IMR-90 (cell line): Measurements from ENCODE around the gene CLIC3. TPM values are rescaled to one million over a fixed set of nuclear protein-coding genes. Genes with fewer than 3 reads are reported as not detected.

Experiments used
- ATAC-seq: fragments of 200-7000 bp; cut with Tn5 transposase; 2 replicates; pipeline ENCODE4 v1.9.1; 2020; ENCODE audit warnings: low read depth, mild to moderate bottlenecking, moderate library complexity
- BruUV-seq: library from RNA; stranded (reverse); fragments of 400-500 nt; replicated peaks from 2 replicates; lab custom pipeline; 2021; lab: Mats Ljungman, UMichigan
- CTCF ChIA-PET: fragments of 300-600 bp; formaldehyde crosslinking; extraction: SDS; loops from one replicate; lab custom pipeline; 2021; ENCODE audit warnings: antibody characterized with exemption; lab: Yijun Ruan, JAX
- POLR2A ChIA-PET: fragments of 300-600 bp; sonication (Branson Sonifier 250); formaldehyde crosslinking; loops from one replicate; lab custom pipeline; 2022; ENCODE audit warnings: antibody characterized with exemption; ENCODE audit not compliant: unreplicated experiment; lab: Charles Lee
- DNase-seq: peaks from one replicate; pipeline ENCODE4 v3.0.0; 2013
- H2AFZ ChIP-seq: replicated peaks from 2 replicates; pipeline ENCODE3; 2013; ENCODE audit warnings: low read length, mild to moderate bottlenecking; ENCODE audit not compliant: poor library complexity
- H2AK5ac ChIP-seq: 2 replicates; pipeline ENCODE4 v1.6.1; 2013; ENCODE audit warnings: low read depth, low read length, inconsistent platforms
- H2AK9ac ChIP-seq: replicated peaks from 2 replicates; pipeline ENCODE3; 2013; ENCODE audit warnings: mild to moderate bottlenecking, low read depth, low read length, moderate library complexity; ENCODE audit not compliant: poor library complexity
- H2BK120ac ChIP-seq: 2 replicates; pipeline ENCODE4 v1.6.1; 2013; ENCODE audit warnings: low read depth, low read length, inconsistent platforms
- H2BK15ac ChIP-seq: 3 replicates; pipeline ENCODE4 v1.6.1; 2013; ENCODE audit warnings: low read depth, low read length, inconsistent platforms
- H2BK20ac ChIP-seq: 2 replicates; pipeline ENCODE4 v1.6.1; 2013; ENCODE audit warnings: low read depth, mild to moderate bottlenecking, inconsistent platforms, low read length, moderate library complexity
- H2BK5ac ChIP-seq: 2 replicates; pipeline ENCODE4 v1.6.1; 2013; ENCODE audit warnings: mild to moderate bottlenecking, low read depth, low read length, inconsistent platforms; ENCODE audit not compliant: poor library complexity, severe bottlenecking
- H3K14ac ChIP-seq: replicated peaks from 2 replicates; pipeline ENCODE4 v1.6.1; 2013; ENCODE audit warnings: low read depth, low read length, inconsistent platforms
- H3K18ac ChIP-seq: 2 replicates; pipeline ENCODE4 v1.6.1; 2013; ENCODE audit warnings: low read depth, low read length, control low read depth
- H3K23ac ChIP-seq: 2 replicates; pipeline ENCODE4 v1.6.1; 2013; ENCODE audit warnings: low read depth, low read length, inconsistent platforms
- H3K27ac ChIP-seq: 2 replicates; pipeline ENCODE4 v1.5.1; 2013; ENCODE audit warnings: mild to moderate bottlenecking, control low read depth, low read length; ENCODE audit not compliant: insufficient read depth
- H3K27me3 ChIP-seq: 2 replicates; pipeline ENCODE4 v1.6.1; 2013; ENCODE audit warnings: low read length; ENCODE audit not compliant: control insufficient read depth, insufficient read depth
- H3K36me3 ChIP-seq: 2 replicates; pipeline ENCODE4 v1.6.1; 2013; ENCODE audit warnings: low read length, mixed read lengths; ENCODE audit not compliant: control insufficient read depth, insufficient read depth
- H3K4ac ChIP-seq: 2 replicates; pipeline ENCODE4 v1.6.1; 2013; ENCODE audit warnings: low read depth, low read length, inconsistent platforms
- H3K4me1 ChIP-seq: 2 replicates; pipeline ENCODE4 v1.6.1; 2013; ENCODE audit warnings: low read length, mixed read lengths; ENCODE audit not compliant: control insufficient read depth, insufficient read depth
- H3K4me2 ChIP-seq: 2 replicates; pipeline ENCODE4 v1.6.1; 2013; ENCODE audit warnings: low read depth, mild to moderate bottlenecking, control low read depth, low read length, moderate library complexity
- H3K4me3 ChIP-seq: 2 replicates; pipeline ENCODE4 v1.5.1; 2013; ENCODE audit warnings: low read depth, mild to moderate bottlenecking, control low read depth, low read length, moderate library complexity; ENCODE audit not compliant: insufficient read depth
- H3K56ac ChIP-seq: 2 replicates; pipeline ENCODE4 v1.6.1; 2013; ENCODE audit warnings: low read length, inconsistent platforms; ENCODE audit not compliant: insufficient read depth; ENCODE audit errors: extremely low read depth
- H3K79me1 ChIP-seq, 2 experiments: 2 replicates each; pipeline ENCODE4 v1.6.1; 2013; ENCODE audit warnings: low read length in 2 of 2, inconsistent platforms in 1 of 2, low read depth in 1 of 2
- H3K9ac ChIP-seq: 2 replicates; pipeline ENCODE4 v1.6.1; 2013; ENCODE audit warnings: low read depth, low read length, control low read depth
- H3K9me1 ChIP-seq: 2 replicates; pipeline ENCODE4 v1.6.1; 2013; ENCODE audit warnings: low read length, inconsistent platforms; ENCODE audit not compliant: insufficient read depth
- H3K9me3 ChIP-seq: 2 replicates; pipeline ENCODE4 v1.6.1; 2013; ENCODE audit warnings: low read length; ENCODE audit not compliant: control insufficient read depth, insufficient read depth
- H4K20me1 ChIP-seq: 2 replicates; pipeline ENCODE4 v1.6.1; 2013; ENCODE audit warnings: low read length, inconsistent platforms; ENCODE audit not compliant: insufficient read depth
- H4K5ac ChIP-seq: 2 replicates; pipeline ENCODE4 v1.6.1; 2013; ENCODE audit warnings: mild to moderate bottlenecking, low read depth, low read length, control low read depth
- H4K8ac ChIP-seq, 2 experiments: 2 replicates each; pipeline ENCODE4 v1.6.1; 2013; ENCODE audit warnings: low read depth in 2 of 2, low read length in 2 of 2, control low read depth in 1 of 2, inconsistent platforms in 1 of 2
- H4K91ac ChIP-seq: 2 replicates; pipeline ENCODE4 v1.6.1; 2013; ENCODE audit warnings: low read depth, low read length, inconsistent platforms; ENCODE audit not compliant: insufficient read depth
- BHLHE40 ChIP-seq: fragments of 150-350 bp; IDR thresholded peaks from 2 replicates; pipeline ENCODE4 v1.6.1; 2016; ENCODE audit warnings: mild to moderate bottlenecking, low read depth, low read length
- CEBPB ChIP-seq: IDR thresholded peaks from 2 replicates; pipeline ENCODE4 v1.6.1; 2012; ENCODE audit warnings: low read depth, low read length, improper control_type of control experiment
- CHD1 ChIP-seq: IDR thresholded peaks from 2 replicates; pipeline ENCODE4 v1.6.1; 2012; ENCODE audit warnings: low read depth, low read length, improper control_type of control experiment
- FOS ChIP-seq: fragments of 150-350 bp; IDR thresholded peaks from 2 replicates; pipeline ENCODE4 v1.6.1; 2016; ENCODE audit warnings: low read depth, low read length
- MAFK ChIP-seq: IDR thresholded peaks from 2 replicates; pipeline ENCODE4 v1.6.1; 2012; ENCODE audit warnings: low read depth, low read length, improper control_type of control experiment
- MAZ ChIP-seq: IDR thresholded peaks from 2 replicates; pipeline ENCODE4 v1.6.1; 2012; ENCODE audit warnings: low read depth, mild to moderate bottlenecking, low read length, improper control_type of control experiment, moderate library complexity, borderline replicate concordance
- MXI1 ChIP-seq: IDR thresholded peaks from 2 replicates; pipeline ENCODE4 v1.6.1; 2012; ENCODE audit warnings: low read depth, mild to moderate bottlenecking, low read length, moderate library complexity, borderline replicate concordance
- NFE2L2 ChIP-seq: fragments of 150-350 bp; IDR thresholded peaks from 2 replicates; pipeline ENCODE4 v1.6.1; 2016; ENCODE audit warnings: low read depth, mild to moderate bottlenecking, low read length
- POLR2A ChIP-seq: IDR thresholded peaks from 2 replicates; pipeline ENCODE4 v1.6.1; 2012; ENCODE audit warnings: mild to moderate bottlenecking, low read depth, low read length
- RAD21 ChIP-seq: IDR thresholded peaks from 2 replicates; pipeline ENCODE4 v1.6.1; 2012; ENCODE audit warnings: low read length, improper control_type of control experiment
- RCOR1 ChIP-seq: IDR thresholded peaks from 2 replicates; pipeline ENCODE4 v1.6.1; 2012; ENCODE audit warnings: mild to moderate bottlenecking, low read length, improper control_type of control experiment; ENCODE audit not compliant: insufficient replicate concordance
- RFX5 ChIP-seq: IDR thresholded peaks from 2 replicates; pipeline ENCODE4 v1.8.0; 2012; ENCODE audit warnings: low read depth, mild to moderate bottlenecking, low read length, moderate library complexity
- SMC3 ChIP-seq: fragments of 150-350 bp; IDR thresholded peaks from 2 replicates; pipeline ENCODE4 v1.6.1; 2016; ENCODE audit warnings: low read depth, mild to moderate bottlenecking, antibody characterized with exemption, low read length, moderate library complexity
- WGBS, 2 experiments: methylation state at CpG; one replicate each; pipeline versions ENCODE4 v1.1.5 to v1.1.7; 2013; ENCODE audit warnings: missing lambda C conversion rate in 2 of 2; ENCODE audit not compliant: insufficient read length in 1 of 2; ENCODE audit errors: extremely low coverage in 2 of 2; 5-methylcytosine and 5-hydroxymethylcytosine counted together
- dilution Hi-C: fragments of 300-500 bp; cut with HindIII; formaldehyde crosslinking; loops from one replicate; pipeline ENCODE4 v1.14.3; 2018; ENCODE audit warnings: low sequenced_read_pairs; ENCODE audit not compliant: unreplicated experiment
- in situ Hi-C: fragments of 300-500 bp; cut with MboI; formaldehyde crosslinking; loops from 3 replicates; pipeline ENCODE4 v1.14.3; 2019; ENCODE audit warnings: low sequenced_read_pairs, inconsistent platforms, mixed read lengths
- intact Hi-C: fragments of 100-400 bp; cut with micrococcal nuclease; formaldehyde crosslinking; loops from 2 replicates; pipeline ENCODE4 v1.10.0; 2022
- polyA plus RNA-seq, 3 experiments: library from polyadenylated mRNA; depleted of rRNA; stranded (reverse); fragments of >200 nt; gene quantifications; 2 replicates each; pipeline ENCODE4 v1.2.3, GENCODE V29; 2012; ENCODE audit warnings: low replicate concordance in 1 of 3
- total RNA-seq: library from RNA; depleted of rRNA; stranded (reverse); fragments of >200 nt; gene quantifications from 2 replicates; pipeline ENCODE4 v1.2.3, GENCODE V29; 2012
- TF ChIP-seq, protein P1 (sequence below): fragments of 150-350 bp; IDR thresholded peaks from 2 replicates; pipeline ENCODE4 v1.6.1; 2017; ENCODE audit warnings: mild to moderate bottlenecking, antibody characterized with exemption, low read length, low read depth
- TF ChIP-seq, protein P2 (sequence below): fragments of 150-350 bp; IDR thresholded peaks from 2 replicates; pipeline ENCODE4 v1.6.1; 2016; ENCODE audit warnings: low read depth, mild to moderate bottlenecking, low read length, moderate library complexity, borderline replicate concordance
- TF ChIP-seq, protein P3 (sequence below): conservative IDR thresholded peaks from 2 replicates; pipeline ENCODE4 v1.5.1; 2012; ENCODE audit warnings: mild to moderate bottlenecking, low read depth, low read length, improper control_type of control experiment

CLIC3 gene
- total and polyA plus RNA-seq, 2 of the 4 experiments (the other 2 are of a cell fraction) = 0.18 to 1.7 TPM

DNA sequence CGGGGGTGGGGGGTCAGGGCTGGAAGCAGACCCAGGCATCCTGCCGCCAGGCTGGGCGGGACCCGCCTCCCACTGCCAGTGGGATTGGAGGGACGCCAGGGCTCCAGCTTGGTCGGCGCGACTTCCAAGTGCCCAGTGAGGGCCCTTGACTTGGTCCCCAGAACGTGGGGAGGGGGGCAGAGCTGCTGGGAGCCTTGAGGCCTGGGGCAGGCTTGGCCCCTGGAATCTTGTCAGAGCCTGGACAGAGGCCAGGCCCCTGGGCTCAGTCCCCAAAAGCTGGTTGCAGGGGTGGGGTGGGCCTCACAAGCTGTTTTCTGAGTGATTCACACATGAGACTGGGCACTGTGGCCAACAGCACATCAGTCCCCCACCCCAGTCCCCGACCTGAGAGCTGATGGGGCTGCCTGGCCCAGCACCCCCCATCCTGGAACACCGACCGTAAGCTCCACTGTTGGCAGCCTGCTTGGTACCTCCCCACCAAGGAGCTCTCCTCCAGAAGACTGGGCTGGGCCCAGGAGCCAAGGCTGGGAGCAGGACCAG, 526 bp downstream of the CLIC3 start:
- POLR2A ChIA-PET = no interaction called here

More for the DNA sequence above, 526 bp downstream of the CLIC3 start:
- Histone ChIP-seq H4K20me1 (no peaks in the 10 kb centered on the region; the same call in 1 of the 2 replicates), H2AFZ (peak overlapping the region; percentile 40), H2AK5ac (peak overlapping the region; percentile 70), H3K27ac (no peak overlapping the region), H3K4me1 (peaks cover 23% of the 10 kb centered on the region), H3K9me1 (peaks cover 8% of the 10 kb centered on the region), H3K14ac (peak overlapping the region; percentile 52; the same call in 1 of the 2 replicates), H3K4ac (peak overlapping the region; percentile 47), H3K4me3 (no peak overlapping the region), H4K91ac (0 out of 2 replicates have a peak overlapping the region, but pooled peaks have one; percentile 23), H2AK9ac (peak overlapping the region; percentile 18), H2BK20ac (no peak overlapping the region), H3K18ac (no peak overlapping the region), H4K8ac (peak overlapping the region in 1 of 2 experiments; percentile 60; a peak in 1 of 4 replicates), H3K27me3 (no peaks in the 10 kb centered on the region; the same call in 1 of the 2 replicates), H3K79me1 (peaks cover 6 to 16% of the 10 kb centered on the region in 2 experiments; a peak in 3 of 4 replicates), H3K23ac (no peak overlapping the region), H2BK120ac (peak overlapping the region; percentile 5; the same call in 1 of the 2 replicates), H2BK15ac (no peak overlapping the region), H2BK5ac (no peak overlapping the region), H3K4me2 (no peak overlapping the region), H3K9me3 (no peaks in the 10 kb centered on the region), H4K5ac (no peak overlapping the region), H3K36me3 (peaks cover 5% of the 10 kb centered on the region; the same call in 1 of the 2 replicates), H3K56ac (no peak overlapping the region), H3K9ac (no peak overlapping the region)
- CTCF ChIA-PET = interaction anchor here (0.7 kb wide), 1 partner anchor 34 kb away, joined by 3 read pairs; no protein-coding TSS in a partner anchor
- TF ChIP-seq RAD21 = no peak
- TF ChIP-seq NFE2L2 = no peak
- TF ChIP-seq CEBPB = no peak
- TF ChIP-seq MAFK = no peak
- TF ChIP-seq, protein P1, sequence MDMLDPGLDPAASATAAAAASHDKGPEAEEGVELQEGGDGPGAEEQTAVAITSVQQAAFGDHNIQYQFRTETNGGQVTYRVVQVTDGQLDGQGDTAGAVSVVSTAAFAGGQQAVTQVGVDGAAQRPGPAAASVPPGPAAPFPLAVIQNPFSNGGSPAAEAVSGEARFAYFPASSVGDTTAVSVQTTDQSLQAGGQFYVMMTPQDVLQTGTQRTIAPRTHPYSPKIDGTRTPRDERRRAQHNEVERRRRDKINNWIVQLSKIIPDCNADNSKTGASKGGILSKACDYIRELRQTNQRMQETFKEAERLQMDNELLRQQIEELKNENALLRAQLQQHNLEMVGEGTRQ = no peak
- TF ChIP-seq CHD1 = no peak
- TF ChIP-seq, protein P2, sequence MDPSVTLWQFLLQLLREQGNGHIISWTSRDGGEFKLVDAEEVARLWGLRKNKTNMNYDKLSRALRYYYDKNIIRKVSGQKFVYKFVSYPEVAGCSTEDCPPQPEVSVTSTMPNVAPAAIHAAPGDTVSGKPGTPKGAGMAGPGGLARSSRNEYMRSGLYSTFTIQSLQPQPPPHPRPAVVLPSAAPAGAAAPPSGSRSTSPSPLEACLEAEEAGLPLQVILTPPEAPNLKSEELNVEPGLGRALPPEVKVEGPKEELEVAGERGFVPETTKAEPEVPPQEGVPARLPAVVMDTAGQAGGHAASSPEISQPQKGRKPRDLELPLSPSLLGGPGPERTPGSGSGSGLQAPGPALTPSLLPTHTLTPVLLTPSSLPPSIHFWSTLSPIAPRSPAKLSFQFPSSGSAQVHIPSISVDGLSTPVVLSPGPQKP = no peak
- TF ChIP-seq SMC3 = no peak
- TF ChIP-seq MXI1 = no peak
- no peak for TF ChIP-seq FOS
- no peak for TF ChIP-seq BHLHE40
- TF ChIP-seq MAZ = no peak
- no peak for TF ChIP-seq POLR2A
- TF ChIP-seq RFX5 = no peak
- no peak for TF ChIP-seq RCOR1
- TF ChIP-seq, protein P3, sequence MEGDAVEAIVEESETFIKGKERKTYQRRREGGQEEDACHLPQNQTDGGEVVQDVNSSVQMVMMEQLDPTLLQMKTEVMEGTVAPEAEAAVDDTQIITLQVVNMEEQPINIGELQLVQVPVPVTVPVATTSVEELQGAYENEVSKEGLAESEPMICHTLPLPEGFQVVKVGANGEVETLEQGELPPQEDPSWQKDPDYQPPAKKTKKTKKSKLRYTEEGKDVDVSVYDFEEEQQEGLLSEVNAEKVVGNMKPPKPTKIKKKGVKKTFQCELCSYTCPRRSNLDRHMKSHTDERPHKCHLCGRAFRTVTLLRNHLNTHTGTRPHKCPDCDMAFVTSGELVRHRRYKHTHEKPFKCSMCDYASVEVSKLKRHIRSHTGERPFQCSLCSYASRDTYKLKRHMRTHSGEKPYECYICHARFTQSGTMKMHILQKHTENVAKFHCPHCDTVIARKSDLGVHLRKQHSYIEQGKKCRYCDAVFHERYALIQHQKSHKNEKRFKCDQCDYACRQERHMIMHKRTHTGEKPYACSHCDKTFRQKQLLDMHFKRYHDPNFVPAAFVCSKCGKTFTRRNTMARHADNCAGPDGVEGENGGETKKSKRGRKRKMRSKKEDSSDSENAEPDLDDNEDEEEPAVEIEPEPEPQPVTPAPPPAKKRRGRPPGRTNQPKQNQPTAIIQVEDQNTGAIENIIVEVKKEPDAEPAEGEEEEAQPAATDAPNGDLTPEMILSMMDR = no peak
- no peak for ATAC-seq
- dilution Hi-C loops (no loop called here), intact Hi-C loops (no loop called here), in situ Hi-C loops (no loop called here)
- peak; percentile 6 for DNase-seq
- no TSS peak for BruUV-seq
- WGBS, 2 experiments = no CpG with 5 or more reads among the region's 12 CpGs
